ENCODE measurements around the gene BBS12. TPM values are rescaled to one million over a fixed set of nuclear protein-coding genes. Genes with fewer than 3 reads are reported as not detected.

BBS12 gene
- total and polyA plus RNA-seq, 2 donors (not counting 3 experiments of a cell fraction or from before 2014, with no cell fraction given) = 0.91 to 2.3 TPM

DNA sequence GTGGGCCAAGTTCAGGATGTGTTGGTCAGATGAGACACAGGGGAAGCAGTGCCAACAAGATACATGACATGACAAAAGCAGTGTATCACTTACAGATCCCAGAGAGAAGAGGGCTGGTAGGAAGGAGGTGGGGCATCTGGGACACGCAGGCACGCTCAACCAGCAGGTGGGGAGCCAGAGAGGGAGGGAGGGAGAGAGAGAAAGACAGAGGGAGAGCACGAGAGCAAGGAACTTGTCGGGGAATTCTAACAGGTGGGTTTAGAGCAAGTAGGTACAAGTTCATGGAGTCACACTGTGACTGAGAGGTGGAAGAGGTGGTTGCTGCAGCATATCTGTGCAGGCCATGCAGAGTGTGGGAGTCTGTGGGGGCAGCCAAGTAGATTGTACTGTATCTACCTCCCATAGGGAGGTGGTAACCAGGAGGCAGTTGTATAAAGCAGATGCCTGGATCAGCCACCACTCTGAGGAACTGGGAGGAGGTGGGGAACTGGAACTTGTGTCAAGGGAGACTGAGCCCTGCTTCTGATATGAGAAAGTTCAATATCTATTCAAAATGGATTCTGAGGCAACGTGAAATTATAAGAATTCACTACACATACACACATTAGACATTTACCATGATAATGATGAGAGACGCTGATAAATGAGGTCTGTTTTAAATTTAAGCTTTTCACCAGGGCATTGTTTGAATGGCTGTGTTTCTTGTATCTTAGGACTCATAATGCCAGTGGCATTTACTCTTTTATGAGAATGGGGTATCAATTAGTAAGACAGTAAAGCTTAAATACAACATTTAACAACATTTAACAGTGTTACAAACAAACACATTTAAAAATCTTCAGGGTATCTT, 43.7 kb downstream of the BBS12 start:
- Histone ChIP-seq H3K9ac (replicated peaks; ENCODE audit: extremely low read depth, insufficient read depth, low read length) (no peak overlapping the region), H3K4me3 (replicated peaks in 1 of 3; ENCODE audit: insufficient read depth in 1 of 3, low read depth in 1 of 3, low read length in 3 of 3) (no peak overlapping the region), H3K9me3 (replicated peaks; ENCODE audit: control insufficient read depth, insufficient read depth, low read length) (no peaks in the 10 kb centered on the region), H4K20me1 (replicated peaks; ENCODE audit: control insufficient read depth, extremely low read depth, insufficient read depth, low read length) (no peaks in the 10 kb centered on the region), H3K9me1 (replicated peaks; ENCODE audit: control insufficient read depth, extremely low read depth, insufficient read depth, low read length) (no peaks in the 10 kb centered on the region), H2AFZ (ENCODE audit: low read depth, low read length) (peak overlapping the region; percentile 44), H3K4me2 (ENCODE audit: insufficient read depth, low read length) (no peak overlapping the region), H3K4me1 (ENCODE audit: control insufficient read depth, extremely low read depth, insufficient read depth, low read length) (peaks cover 9% of the 10 kb centered on the region), H3K36me3 (ENCODE audit: control insufficient read depth in 2 of 2, extremely low read depth in 1 of 2, insufficient read depth in 2 of 2, low read length in 2 of 2) (no peaks in the 10 kb centered on the region), H3K79me2 (ENCODE audit: control insufficient read depth, insufficient read depth, low read length) (no peaks in the 10 kb centered on the region), H3K27ac (ENCODE audit: insufficient read depth, low read depth, low read length) (no peak overlapping the region), H3K27me3 (ENCODE audit: control insufficient read depth in 2 of 2, insufficient read depth in 2 of 2, low read length in 2 of 2) (no peaks in the 10 kb centered on the region)
- ChIA-PET POLR2A (no interaction called here), CTCF (interaction anchor here (0.9 to 1.4 kb wide), 3 partner anchors 12 to 44 kb away, joined by 3 to 4 read pairs (median 4); partner anchors contain the start of gene BBS12)
- FAIRE-seq (no peak), DNase-seq (ENCODE audit: low read depth, low spot score) (no peak)
- BruUV-seq (replicated peaks) = no TSS peak
- no peak for TF ChIP-seq GATA2 (IDR thresholded peaks at IDR 0.05; ENCODE audit: insufficient read depth, insufficient read length, low read depth, low read length)
- TF ChIP-seq EZH2 (IDR thresholded peaks at IDR 0.05; ENCODE audit: borderline replicate concordance, low read depth, low read length, severe bottlenecking) = no peak
- no peak for TF ChIP-seq POLR2AphosphoS5 (IDR thresholded peaks at IDR 0.05; ENCODE audit: insufficient read depth, low read depth, low read length)
- TF ChIP-seq, protein P1, sequence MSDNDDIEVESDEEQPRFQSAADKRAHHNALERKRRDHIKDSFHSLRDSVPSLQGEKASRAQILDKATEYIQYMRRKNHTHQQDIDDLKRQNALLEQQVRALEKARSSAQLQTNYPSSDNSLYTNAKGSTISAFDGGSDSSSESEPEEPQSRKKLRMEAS (IDR thresholded peaks at IDR 0.05; ENCODE audit: insufficient read depth, insufficient read length) = no peak
- no peak for TF ChIP-seq FOS (IDR thresholded peaks at IDR 0.05; ENCODE audit: borderline replicate concordance, insufficient read depth, low read length)
- TF ChIP-seq JUN (IDR thresholded peaks at IDR 0.05; ENCODE audit: borderline replicate concordance, insufficient read depth, insufficient read length, low read depth) = no peak
- TF ChIP-seq POLR2A (IDR thresholded peaks at IDR 0.05; ENCODE audit: low read depth, low read length) = no peak
- TF ChIP-seq, protein P2, sequence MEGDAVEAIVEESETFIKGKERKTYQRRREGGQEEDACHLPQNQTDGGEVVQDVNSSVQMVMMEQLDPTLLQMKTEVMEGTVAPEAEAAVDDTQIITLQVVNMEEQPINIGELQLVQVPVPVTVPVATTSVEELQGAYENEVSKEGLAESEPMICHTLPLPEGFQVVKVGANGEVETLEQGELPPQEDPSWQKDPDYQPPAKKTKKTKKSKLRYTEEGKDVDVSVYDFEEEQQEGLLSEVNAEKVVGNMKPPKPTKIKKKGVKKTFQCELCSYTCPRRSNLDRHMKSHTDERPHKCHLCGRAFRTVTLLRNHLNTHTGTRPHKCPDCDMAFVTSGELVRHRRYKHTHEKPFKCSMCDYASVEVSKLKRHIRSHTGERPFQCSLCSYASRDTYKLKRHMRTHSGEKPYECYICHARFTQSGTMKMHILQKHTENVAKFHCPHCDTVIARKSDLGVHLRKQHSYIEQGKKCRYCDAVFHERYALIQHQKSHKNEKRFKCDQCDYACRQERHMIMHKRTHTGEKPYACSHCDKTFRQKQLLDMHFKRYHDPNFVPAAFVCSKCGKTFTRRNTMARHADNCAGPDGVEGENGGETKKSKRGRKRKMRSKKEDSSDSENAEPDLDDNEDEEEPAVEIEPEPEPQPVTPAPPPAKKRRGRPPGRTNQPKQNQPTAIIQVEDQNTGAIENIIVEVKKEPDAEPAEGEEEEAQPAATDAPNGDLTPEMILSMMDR (IDR thresholded peaks at IDR 0.05; ENCODE audit: extremely low read depth in 1 of 2, insufficient read depth in 1 of 2, low read depth in 1 of 2, low read length in 2 of 2) = no peak
- no peak for TF ChIP-seq MYC (IDR thresholded peaks at IDR 0.05; ENCODE audit: low read depth, low read length)
- dilution Hi-C loops (cut with MboI; ENCODE audit: extremely low pct_ligation_motif_present, low sequenced_read_pairs) (no loop called here), intact Hi-C loops (cut with micrococcal nuclease) (loop anchor here (1.0 kb wide), 1 partner anchor 7 kb away; no protein-coding TSS in a partner anchor)

Measured in endothelial cell of umbilical vein (primary cell).